AG04449 (cell line): ENCODE data around the gene DIAPH1.

Experiments
- CTCF ChIA-PET: fragments of 350-600 bp; formaldehyde crosslinking; extraction: SDS; loops from one replicate; lab custom pipeline; 2021; ENCODE audit warnings: antibody characterized with exemption; lab: Yijun Ruan, JAX
- POLR2A ChIA-PET: fragments of 400-600, 350-600 bp; formaldehyde crosslinking; extraction: SDS; loops from one replicate; lab custom pipeline; 2020; ENCODE audit warnings: antibody characterized with exemption, inconsistent platforms; lab: Yijun Ruan, JAX
- DNase-seq: peaks from one replicate; pipeline ENCODE4 v3.0.0-alpha.2; 2010; ENCODE audit warnings: low read depth, low spot score
- H3K4me3 ChIP-seq: 2 replicates; pipeline ENCODE4 v1.5.1; 2011; ENCODE audit warnings: low read depth, mild to moderate bottlenecking, control low read depth, low read length
- CTCF ChIP-seq: IDR thresholded peaks from one replicate; pipeline ENCODE4 v1.5.1; 2011; ENCODE audit warnings: mild to moderate bottlenecking, moderate library complexity, low read length, control low read depth, inconsistent platforms; ENCODE audit not compliant: insufficient read depth; ENCODE audit errors: missing control alignments

DIAPH1 gene

GRCh38 chr5:141574122-141574510 lies 44.7 kb downstream of the DIAPH1 start:
- CTCF ChIA-PET = interaction anchor here (1.0 to 10.2 kb wide), 5 partner anchors 8 to 228 kb away, joined by 3 to 72 read pairs (median 6); partner anchors contain the start of gene DIAPH1
- H3K4me3 ChIP-seq = no peak overlapping the region
- no peak for TF ChIP-seq CTCF
- DNase-seq = no peak
- POLR2A ChIA-PET = no interaction called here

GRCh38 chr5:141573489-141574121 lies 45.2 kb downstream of the DIAPH1 start:
- no peak for TF ChIP-seq CTCF
- DNase-seq = no peak
- ChIA-PET CTCF (interaction anchor here (1.0 to 10.2 kb wide), 6 partner anchors 10 to 254 kb away, joined by 3 to 72 read pairs (median 6); no protein-coding TSS in a partner anchor), POLR2A (no interaction called here)
- H3K4me3 ChIP-seq = no peak overlapping the region

GRCh38 chr5:141570655-141571054 lies 48.1 kb downstream of the DIAPH1 start:
- H3K4me3 ChIP-seq = no peak overlapping the region
- DNase-seq = no peak
- ChIA-PET CTCF (interaction anchor here (1.0 to 10.2 kb wide), 4 partner anchors 8 to 150 kb away, joined by 3 to 72 read pairs (median 4); partner anchors contain the start of genes DIAPH1 and PCDHGA11), POLR2A (no interaction called here)
- TF ChIP-seq CTCF = no peak

GRCh38 chr5:141567513-141568117 lies 51.2 kb downstream of the DIAPH1 start:
- POLR2A ChIA-PET = no interaction called here
- DNase-seq = no peak
- peak; percentile 41 for TF ChIP-seq CTCF
- CTCF ChIA-PET = interaction anchor here (0.6 to 5.1 kb wide), 75 partner anchors 8 to 421 kb away, joined by 3 to 88 read pairs (median 5); partner anchors contain the start of genes DIAPH1, PCDHB10, PCDHB12 and PCDHB14
- H3K4me3 ChIP-seq = no peak overlapping the region

- CTCF ChIA-PET = interaction anchor here (0.6 to 5.1 kb wide), 41 partner anchors 8 to 416 kb away, joined by 3 to 88 read pairs (median 10); partner anchors contain the start of genes DIAPH1, PCDHB10, PCDHB14 and PCDHB15
- no peak overlapping the region for H3K4me3 ChIP-seq
- DNase-seq = no peak
- POLR2A ChIA-PET = no interaction called here
- TF ChIP-seq CTCF = no peak
Observed at GRCh38 chr5:141565826-141566570, 52.8 kb downstream of the DIAPH1 start.
